ENCODE data around the gene PPARG. TPM values are rescaled to one million over a fixed set of nuclear protein-coding genes. Genes with fewer than 3 reads are reported as not detected.
"Not testable (repeated sequence)": the region's sequence is repeated elsewhere in the genome, so short reads cannot be mapped to it uniquely, and the experiment has no call there.

The PPARG gene
- total RNA-seq (2014; rRNA removed; shearing (Covaris generic)), result 60.2 and 64.8 TPM in 2 replicates

DNA sequence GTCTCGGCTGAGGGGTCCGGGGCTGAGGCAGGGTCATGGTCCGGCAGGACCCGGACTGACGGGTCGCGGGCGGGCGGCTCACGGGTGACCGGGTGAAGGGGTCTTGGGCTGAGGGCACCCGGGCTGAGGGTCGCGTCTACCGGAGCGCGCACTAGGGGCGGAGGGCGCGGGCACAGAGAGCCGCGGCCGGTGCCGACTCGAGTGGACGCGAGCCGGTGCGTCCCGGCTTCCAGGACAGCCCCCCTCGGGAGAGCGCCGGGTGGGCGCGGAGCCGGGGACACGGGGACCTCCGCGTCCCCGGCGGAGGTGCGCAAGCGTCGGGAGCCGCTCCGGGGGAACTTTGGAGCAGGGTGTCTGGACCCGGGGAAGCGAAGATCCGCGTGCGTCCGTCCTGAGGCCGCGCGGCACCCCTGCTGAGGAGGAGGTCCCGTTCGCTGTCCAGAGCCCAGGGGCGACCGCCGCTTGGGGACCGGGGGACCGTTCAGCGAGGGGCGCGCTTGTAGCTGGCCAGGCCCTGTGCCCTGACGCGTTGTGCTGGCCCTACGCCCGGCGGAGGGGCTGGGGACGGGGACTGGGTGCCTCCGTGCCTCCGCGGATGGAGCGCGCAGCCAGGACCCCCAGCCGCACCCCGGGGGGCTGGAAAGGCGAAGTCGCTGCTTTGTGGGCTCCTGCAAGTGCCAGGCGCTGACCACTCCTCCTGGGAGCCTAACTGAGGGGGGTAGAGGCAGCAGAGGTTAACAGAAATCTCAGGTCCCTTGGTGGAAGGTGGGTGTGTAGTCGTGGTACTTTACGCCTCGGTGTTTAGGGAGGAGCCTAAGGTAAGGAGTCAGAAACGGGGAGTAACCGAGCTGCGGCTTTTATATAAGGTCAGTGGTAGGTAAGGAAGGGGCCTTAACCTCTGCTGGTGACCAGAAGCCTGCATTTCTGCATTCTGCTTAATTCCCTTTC lies at the start of gene PPARG:
Gene PPARG (plus strand): TSS at position 889 of the 948 bp plus-strand sequence. CDS start 90,642 bp downstream, outside the sequence.
- DNase-seq (ENCODE audit: low spot score), result peak; percentile 83

DNA sequence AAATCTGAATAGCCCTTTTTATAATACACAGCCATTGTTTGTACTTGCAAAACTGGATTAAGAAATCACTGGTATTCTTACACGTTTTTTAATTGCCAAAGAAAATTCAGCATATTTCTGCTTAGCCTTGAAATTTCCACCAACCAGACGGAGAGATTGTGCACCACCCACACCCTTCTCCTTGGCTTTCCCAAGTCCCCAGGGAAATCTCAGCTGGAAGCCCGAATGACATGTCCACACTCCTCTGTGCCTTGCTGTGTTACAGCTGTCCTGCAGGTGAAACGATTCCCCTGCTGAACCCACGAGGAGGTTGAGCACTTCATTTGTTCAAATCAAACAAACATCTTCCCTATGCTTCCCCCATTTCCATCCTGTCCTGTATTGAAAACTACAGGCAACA lies 49.6 kb upstream of the PPARG start:
- DNase-seq (ENCODE audit: low spot score), result no peak

DNA sequence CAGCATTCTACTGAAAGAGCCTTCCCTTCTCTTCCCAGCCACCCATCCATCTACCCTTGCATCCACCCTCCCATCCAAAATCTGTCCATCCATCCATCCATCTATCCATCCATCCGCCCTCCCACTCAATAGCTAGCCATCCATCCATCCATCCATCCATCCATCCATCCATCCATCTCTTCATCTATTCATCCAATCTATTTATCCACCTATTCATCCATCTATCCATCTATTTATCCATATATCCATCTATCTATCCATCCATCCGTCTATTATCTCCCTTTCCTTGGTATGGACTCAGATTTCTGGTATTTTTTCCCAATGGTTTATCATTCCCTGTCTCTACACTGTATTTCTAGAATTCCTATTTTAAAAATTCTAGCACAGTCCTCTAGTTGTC lies 46.1 kb upstream of the PPARG start:
- no peak for DNase-seq (ENCODE audit: low spot score)

DNA sequence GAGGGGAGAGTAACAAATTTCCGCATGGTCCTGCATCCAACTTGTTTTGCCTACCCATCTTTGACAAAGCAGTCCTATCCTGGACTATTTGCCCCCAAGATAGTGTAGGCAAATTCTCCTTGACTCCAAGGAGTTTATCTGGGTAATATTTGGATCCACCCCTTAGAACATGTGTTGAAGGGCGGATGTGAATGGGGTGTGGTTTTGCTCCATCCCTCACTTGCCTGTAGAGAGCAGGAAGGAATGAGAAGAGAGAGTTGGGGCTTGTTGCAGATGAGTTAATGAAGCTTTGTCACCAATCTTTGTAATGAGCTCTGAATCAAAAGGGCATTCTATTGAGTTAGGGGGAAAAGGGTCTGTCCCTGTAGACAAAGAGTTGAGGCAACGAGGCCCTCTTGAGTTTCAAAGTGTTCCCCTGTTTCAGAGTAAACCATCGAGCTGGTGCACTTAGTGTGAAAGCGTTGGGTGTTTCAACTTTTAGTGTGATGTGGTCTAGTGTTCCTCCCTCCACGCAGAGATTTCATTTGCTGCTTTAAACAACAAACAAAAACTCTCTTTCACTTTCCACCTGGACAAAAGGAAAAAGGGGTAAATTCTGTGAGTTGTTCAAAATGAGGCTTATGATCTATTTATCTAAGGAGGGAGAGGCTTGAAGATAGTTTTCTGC lies 42.2 kb upstream of the PPARG start:
- DNase-seq (ENCODE audit: low spot score), result no peak

DNA sequence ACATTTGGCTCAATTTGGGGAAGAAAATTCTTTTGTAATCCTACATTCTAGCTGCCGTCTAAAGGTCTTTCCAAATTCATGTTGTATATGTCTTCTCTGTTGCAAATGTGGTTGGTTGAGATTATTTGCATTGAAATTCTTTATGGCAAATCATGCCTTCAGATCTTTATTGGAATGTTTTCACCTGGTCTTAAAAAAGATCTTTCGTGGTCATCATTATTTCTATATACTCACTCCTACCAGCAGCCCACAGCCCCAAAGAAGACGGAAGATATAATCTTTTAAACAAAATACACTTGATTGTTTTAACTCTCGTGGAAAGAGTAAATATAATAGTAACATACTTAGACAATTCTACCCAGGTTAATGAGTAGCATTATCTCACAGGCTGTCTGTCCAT lies 41.5 kb upstream of the PPARG start:
- DNase-seq (ENCODE audit: low spot score), result no peak

DNA sequence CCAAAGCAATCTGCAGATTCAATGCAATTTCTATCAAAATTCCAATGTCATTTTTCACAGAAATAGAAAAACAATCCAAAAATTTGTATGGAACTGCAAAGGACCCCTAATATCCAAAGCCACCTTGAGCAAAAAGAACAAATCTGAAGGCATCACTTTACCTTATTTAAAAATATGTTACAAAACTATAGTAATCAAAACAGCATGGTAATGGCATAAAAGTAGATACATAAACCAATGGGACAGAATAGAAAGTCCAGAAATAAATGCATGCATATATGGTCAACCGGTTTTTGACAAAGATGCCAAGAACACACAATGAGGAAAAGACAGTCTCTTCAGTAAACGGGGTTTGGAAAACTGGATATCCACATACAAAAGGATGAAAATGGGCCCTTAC lies 39.4 kb upstream of the PPARG start:
- DNase-seq (ENCODE audit: low spot score), result no peak

DNA sequence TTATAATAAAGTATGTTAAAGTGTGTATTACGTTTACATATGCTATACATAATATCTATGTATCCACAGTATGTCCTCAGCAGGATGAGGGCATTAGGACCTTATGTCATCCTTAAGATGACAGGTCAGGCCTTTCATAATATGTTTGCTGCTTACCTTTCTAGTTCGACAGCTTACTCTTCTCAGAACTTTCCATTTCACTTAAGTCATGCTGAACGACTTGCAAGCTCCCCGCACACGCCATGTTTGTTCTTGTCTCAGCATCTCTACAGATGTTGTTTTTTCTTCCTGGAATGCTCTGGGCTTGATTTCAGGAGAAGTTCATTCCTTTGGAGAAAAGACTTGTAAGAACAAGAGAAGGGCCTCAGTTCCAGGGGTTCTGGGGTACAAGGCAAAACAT lies 36.0 kb upstream of the PPARG start:
- no peak for DNase-seq (ENCODE audit: low spot score)

DNA sequence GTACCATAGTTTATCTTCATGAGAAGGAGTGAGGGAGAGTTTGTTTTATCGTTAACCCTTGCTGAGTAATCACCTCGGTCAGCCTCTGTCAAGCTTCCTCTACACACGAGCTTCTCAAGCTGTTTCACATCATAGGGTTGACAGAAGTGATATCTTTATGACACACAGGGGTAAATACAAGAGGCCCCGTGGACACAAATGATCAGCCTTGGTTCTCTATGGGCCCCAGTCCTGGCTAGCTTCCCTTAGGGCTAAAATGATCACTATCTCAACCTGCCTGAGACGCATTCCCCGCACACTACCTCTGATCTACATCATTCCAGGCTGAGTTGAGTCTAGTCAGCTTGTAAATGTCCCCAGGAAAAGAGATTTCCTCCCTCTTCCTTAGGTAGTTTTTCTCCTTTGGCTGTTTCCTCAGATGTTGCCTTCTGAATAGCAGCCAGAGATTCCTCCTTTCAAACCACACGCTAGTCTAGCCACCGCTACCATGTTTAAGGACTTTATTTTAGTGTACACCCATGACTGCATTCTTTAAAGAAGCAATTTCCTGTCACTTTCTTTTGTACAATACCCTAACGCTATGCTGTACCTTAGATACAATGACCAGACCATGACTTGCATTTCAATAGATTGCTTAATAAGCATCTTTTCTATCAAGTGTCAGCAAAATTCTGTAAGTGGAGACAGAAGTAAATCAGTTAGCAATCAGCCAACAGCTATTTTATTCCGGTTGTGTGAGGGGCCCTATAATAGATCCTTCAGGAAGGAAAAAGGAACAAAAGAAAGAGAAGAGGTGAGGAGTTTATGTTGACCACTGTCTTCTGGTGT lies 35.1 kb upstream of the PPARG start:
- DNase-seq (ENCODE audit: low spot score), result no peak

DNA sequence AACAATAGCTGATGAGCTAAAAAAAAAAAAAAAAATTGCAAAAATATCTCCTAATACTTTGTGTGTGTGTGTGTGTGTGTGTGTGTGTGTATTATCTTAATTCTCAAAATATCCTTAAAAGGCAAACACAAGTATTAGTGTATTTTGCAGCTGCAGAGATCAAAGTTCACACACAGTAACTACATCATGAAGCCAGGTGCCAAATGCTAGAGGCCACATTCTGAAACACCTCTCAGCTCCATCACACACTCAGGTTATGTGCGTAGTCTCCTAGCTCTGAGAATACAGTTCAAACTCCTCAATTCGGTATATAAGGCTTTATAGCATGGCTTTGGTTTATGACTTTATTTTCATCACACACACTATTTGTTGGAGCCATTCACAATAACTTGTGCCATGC lies 33.5 kb upstream of the PPARG start:
- DNase-seq (ENCODE audit: low spot score), result no peak

DNA sequence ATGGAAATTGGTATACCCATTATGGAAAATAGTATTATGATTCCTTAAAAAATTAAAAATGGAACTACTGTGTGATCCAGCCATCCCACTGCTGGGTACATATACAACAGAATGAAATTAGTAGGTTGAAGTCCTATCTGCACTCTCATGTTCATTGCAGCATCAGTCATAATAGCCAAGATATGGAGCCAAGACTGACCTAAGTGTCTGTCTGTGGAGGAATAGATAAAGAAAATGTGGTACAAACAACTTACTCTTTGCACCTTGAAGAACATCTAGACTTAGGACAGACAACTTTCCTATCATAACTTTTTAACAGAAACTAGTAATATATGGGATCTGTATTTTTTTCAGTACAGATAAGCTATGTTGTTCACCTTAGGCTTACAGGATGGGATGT lies 30.0 kb upstream of the PPARG start:
- no peak for DNase-seq (ENCODE audit: low spot score)

DNA sequence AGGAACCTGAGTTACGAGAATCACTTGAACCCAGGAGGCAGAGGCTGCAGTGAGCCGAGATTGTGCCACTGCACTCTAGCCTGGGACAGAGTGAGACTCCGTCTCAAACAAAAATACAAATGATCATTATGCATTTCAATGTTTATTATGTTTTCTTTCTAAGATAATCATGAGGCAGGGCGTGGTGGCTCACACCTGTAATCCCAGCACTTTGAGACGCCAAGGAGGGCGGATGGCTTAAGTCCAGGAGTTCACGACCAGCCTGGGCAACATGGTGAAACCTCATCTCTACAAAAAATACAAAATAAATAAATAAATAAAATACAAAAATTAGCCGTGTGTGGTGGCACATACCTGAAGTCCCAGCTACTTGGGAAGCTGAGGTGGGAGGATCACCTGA lies 26.7 kb upstream of the PPARG start:
- DNase-seq (ENCODE audit: low spot score), result not testable (repeated sequence)

DNA sequence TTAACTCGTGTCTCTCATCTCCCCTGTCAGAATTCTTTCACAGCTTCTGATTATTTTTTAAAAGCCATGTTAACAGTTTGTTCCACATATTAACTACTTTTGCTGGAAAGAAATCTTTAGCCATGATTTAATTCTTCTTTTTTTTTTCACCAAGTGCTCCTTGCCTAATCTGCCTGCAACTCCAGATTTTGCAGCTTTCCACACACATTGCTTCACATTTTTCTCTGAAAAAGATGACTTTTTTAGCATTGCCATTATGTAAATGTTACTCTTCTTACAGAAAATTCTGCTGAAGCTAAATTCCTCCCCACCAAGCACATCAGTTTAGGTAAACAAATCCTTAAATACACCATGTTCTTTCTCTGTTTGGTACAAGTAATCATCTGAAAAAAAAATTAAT lies 23.4 kb upstream of the PPARG start:
- no peak for DNase-seq (ENCODE audit: low spot score)

DNA sequence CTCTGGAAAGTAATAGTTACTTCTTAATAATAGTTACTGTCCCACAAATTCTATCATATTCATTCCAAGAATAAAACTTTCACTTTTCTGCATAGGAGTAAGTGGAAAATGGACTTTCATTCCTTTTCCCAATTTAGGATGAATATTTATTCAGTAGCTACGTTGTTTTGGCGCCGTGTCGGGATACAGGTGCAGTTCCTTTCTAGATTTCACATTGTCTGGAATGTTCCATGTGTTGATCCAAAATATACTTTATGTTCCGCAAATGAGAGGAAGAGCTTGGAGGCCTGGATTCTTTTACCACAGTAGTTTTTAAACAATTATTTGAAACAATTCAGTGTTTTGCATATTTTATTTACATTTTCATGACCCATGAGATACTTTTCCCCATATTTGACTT lies 22.8 kb upstream of the PPARG start:
- DNase-seq (ENCODE audit: low spot score), result no peak

DNA sequence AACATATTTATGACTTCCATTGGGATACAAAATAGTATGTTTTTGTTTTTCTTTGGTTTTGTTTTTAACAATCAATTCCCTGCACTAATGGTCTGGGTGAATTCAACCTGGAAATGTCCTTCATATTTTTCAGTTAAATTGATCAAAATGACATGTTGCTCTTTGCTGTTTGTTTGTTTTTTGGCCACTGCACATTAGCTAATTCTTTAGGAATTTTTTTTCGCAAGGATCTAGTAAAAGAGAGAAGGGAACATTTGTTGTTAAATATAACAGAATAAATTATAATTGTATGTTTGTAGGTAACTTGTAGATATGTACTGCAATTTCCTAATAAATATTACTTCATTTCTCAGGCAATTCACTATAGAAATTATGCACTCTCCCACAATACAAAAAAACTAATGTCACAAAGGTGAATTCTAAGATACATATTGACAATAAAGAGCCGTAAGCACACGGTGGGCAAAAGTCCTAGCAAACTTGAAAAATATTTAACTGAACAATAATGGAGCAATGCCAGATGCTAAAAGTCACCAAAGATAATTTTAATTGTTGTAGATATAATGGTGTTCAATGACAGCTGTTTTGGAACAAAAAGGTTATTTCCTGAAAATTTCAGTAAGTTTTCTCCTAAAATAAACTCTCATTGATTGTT lies 21.4 kb upstream of the PPARG start:
- no peak for DNase-seq (ENCODE audit: low spot score)

DNA sequence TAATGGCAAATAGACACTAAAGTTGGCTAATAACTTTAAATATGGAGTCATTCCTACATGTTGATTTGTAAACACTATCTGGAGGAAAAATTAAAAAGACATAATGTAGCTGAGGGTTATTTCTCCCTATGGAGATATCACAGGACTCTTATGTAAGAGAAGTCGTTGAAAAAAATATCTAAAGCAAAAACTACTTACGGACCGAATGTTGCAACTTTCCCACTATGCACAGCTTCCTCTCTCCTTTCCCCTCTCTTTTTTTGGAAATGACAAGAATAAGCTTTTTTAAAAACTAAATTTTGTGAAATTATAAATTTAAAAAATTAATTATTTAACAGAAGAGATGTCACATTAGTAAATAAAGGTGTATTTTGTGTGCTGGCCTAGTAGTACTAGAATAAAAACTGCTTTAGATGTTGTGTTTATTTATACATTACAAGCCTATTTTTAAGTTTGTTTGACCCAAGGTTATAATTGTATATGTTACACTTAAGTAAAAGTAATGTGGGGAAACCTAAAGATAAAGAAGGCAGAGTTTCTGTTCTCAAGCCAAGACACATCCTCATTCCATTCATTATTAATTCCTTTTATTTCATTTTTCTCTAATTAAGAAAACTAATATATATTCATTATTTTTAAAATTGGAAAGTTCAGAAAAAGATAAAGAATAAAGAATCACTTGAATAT lies 20.7 kb upstream of the PPARG start:
- no peak for DNase-seq (ENCODE audit: low spot score)

DNA sequence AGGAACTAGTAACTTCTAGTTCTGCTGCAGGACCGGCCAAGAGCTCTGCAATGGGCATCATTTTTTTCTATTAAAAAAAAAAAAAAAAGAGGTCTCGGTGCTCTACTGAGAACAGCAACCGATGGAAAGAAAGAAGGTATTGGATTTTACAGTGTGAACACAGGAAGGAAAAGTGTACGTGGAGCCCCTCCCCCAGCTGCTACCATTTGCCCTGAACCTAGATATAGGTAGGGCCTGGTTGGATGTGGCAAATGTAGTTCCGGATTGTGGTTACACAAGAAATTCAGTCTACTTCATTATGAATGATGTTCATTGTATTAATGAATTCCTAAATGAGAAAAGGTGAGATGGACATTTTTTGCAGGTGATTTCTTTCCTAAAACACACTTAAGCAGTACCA lies 17.9 kb upstream of the PPARG start:
- no peak for DNase-seq (ENCODE audit: low spot score)

DNA sequence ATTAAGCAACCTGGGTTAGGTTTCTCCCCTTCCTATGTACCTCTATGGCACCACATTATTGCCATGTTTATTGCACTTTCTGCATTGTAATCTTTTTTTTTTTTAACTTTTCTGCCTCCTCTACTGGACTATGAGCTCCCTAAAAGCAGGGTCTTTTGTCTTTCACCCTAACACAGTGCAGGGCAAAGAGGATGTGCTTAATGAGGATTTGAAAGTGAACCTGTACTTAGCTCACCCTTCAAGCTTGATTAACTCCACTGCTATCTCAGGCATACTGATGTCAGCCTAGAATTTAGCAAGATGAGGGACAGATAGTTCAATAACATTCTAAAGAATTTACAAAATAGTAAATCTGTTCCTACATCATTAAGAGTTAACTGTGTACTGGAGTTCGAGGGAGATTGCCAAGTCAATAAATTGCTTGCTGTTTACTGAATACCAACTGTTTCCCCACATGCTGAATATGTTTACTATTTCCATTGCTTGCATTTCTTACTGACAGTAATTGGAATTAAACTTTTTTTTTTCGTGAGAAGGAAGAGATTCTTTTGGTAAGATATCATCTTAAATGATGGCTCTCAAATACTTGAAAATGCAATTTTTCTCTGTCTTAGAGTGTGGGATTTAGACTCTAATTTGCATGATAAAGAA lies 15.7 kb upstream of the PPARG start:
- no peak for DNase-seq (ENCODE audit: low spot score)

DNA sequence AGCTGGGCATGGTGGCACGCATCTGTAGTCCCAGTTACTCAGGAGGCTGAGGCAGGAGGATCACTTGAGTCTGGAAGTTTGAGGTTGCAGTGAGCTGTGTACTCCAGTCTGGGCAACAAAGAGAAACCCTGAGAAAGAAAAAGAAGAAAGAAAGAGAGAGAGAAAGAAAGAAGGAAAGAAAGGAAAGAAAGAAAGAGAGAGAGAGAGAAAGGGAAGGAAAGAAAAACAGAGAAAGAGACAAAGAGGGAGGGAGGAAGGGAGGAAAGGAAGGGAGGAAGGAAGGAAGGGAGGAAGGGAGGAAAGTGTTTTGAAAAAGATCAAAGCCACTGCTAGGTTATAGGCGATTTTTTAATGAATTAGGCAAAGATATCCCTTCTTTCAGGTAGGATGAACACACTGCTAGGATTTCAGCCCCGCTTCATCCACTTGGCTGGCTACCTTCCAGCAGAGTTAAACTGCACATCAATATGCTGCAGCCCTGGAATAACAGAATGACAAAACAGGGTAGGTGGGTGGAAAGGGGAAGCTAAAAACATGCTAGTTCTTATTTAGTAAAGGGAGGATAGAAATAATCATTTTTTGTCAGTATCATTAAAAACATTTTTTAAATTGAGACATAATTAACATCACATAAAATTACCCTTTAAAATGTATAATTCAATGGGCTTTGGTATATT lies 12.8 kb upstream of the PPARG start:
- no peak for DNase-seq (ENCODE audit: low spot score)

DNA sequence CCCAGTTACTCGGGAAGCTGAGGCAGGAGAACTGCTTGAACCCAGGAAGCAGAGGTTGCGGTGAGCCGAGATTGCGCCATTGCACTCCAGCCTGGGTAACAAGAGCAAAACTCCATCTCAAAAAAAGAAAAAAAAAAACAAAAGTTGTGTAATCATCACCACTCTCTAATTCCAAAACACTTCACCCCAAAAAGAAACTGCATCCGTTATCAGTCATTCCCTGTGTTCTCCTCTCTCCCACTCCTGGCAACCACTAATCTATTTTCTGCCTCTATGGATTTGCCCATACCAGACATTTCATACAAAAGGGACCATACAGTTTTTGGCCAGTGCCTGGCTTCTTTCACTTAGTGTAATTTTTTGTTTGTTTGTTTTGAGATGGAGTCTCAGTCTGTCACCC lies 12.0 kb upstream of the PPARG start:
- DNase-seq (ENCODE audit: low spot score), result not testable (repeated sequence)

DNA sequence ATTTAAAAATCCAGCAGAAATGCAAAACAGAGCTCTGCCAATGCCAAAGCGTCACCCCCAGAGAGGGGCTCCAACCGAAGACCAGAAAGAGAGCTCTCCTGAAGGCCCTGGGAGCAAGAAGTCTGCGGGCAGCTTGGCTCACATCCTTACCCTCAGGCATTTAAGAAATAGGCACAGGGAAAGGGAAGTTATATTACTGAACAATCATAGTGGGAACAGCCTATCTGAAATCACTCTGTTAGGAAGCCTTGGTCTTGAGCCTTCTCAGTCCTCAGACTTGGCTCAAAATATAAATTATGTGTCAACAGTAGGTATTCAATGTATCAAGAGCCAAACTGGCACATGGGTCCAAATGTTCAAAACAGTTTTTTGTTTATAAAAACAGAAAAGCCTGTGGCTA lies 10.3 kb upstream of the PPARG start:
- DNase-seq (ENCODE audit: low spot score), result no peak

Measured in HT-29 (cell line).